ENCODE data around the gene NDUFA6. TPM values are rescaled to one million over a fixed set of nuclear protein-coding genes. Genes with fewer than 3 reads are reported as not detected.

Gene NDUFA6
- total RNA-seq, 4 donors from 2014 or later: 117 to 139 (median 125) TPM

- H3K4me3 ChIP-seq: peak within 1 kb of the TSS; percentile 69 to 89 (median 86)
- peak; percentile 99 for DNase-seq
- H3K27ac ChIP-seq: peak within 1 kb of the TSS; percentile 95 to 100 (median 100)
- H3K4me1 ChIP-seq: peaks cover 30 to 37% of the 10 kb centered on the region in 2 donors
- ATAC-seq: peak; percentile 92 to 94
- H3K27me3 ChIP-seq: no peaks in the 10 kb centered on the region
- in situ Hi-C loops (cut with MboI; ENCODE audit: low sequenced_read_pairs in 4 of 4) (loop anchor here in 1 of 4 donors (25.0 kb wide), 1 partner anchor 358 kb away; the partner anchor contains the start of gene NFAM1), intact Hi-C loops (cut with DNase I; ENCODE audit: low total_unique reads) (loop anchor here (1.0 to 10.0 kb wide), 5 partner anchors 11 to 985 kb away; partner anchors contain the start of genes EP300, NDUFA6, RANGAP1 and SNU13)
- peaks cover 0 to 15% of the 10 kb centered on the region in 2 donors for H3K36me3 ChIP-seq
- TF ChIP-seq POLR2A (IDR thresholded peaks at IDR 0.05) (peak; percentile 97), CTCF (IDR thresholded peaks at IDR 0.05 in 4 of 5, conservative IDR thresholded peaks at IDR 0.05 in 1 of 5) (peak in 1 of 5 experiments; percentile 26)
- no peaks in the 10 kb centered on the region for H3K9me3 ChIP-seq
These were observed 11.0 kb downstream of the NDUFA6 start, which contains the start of gene SMDT1 for GRCh38 chr22:42079319-42080251. Gene SMDT1, plus strand, starts transcription at chr22:42079700. Its CDS starts 69 bp downstream, at chr22:42079769.

- intact Hi-C loops (cut with DNase I; ENCODE audit: low total_unique reads): loop anchor here (1.0 to 10.0 kb wide), 3 partner anchors 12 to 984 kb away; partner anchors contain the start of genes EP300, NDUFA6 and SREBF2
- H3K9me3 ChIP-seq: no peaks in the 10 kb centered on the region
- H3K27ac ChIP-seq: peak overlapping the region; percentile 95 to 100 (median 100)
- in situ Hi-C loops (cut with MboI; ENCODE audit: low sequenced_read_pairs in 4 of 4): loop anchor here in 1 of 4 donors (25.0 kb wide), 1 partner anchor 359 kb away; the partner anchor contains the start of gene NFAM1
- H3K27me3 ChIP-seq: no peaks in the 10 kb centered on the region
- H3K4me3 ChIP-seq: peak overlapping the region; percentile 69 to 89 (median 86)
- peaks cover 0 to 14% of the 10 kb centered on the region in 2 donors for H3K36me3 ChIP-seq
- TF ChIP-seq CTCF (IDR thresholded peaks at IDR 0.05 in 4 of 5, conservative IDR thresholded peaks at IDR 0.05 in 1 of 5) (no peak), POLR2A (IDR thresholded peaks at IDR 0.05) (no peak)
- DNase-seq (peak; percentile 36 to 44), ATAC-seq (peak; percentile 20 to 24)
- peaks cover 30 to 46% of the 10 kb centered on the region in 2 donors for H3K4me1 ChIP-seq
These were observed 11.9 kb downstream of the NDUFA6 start for GRCh38 chr22:42078469-42079318.

- no peak for DNase-seq
- intact Hi-C loops (cut with DNase I; ENCODE audit: low total_unique reads) (loop anchor here (2.0 to 10.0 kb wide), 2 partner anchors 245 to 983 kb away; partner anchors contain the start of genes EP300 and SREBF2), in situ Hi-C loops (cut with MboI; ENCODE audit: low sequenced_read_pairs in 4 of 4) (loop anchor here in 1 of 4 donors (25.0 kb wide), 1 partner anchor 360 kb away; the partner anchor contains the start of gene NFAM1)
- H3K4me3 ChIP-seq: no peak overlapping the region
- H3K4me1 ChIP-seq: peaks cover 21 to 43% of the 10 kb centered on the region in 2 donors
- no peaks in the 10 kb centered on the region for H3K9me3 ChIP-seq
- H3K36me3 ChIP-seq: peaks cover 0 to 6% of the 10 kb centered on the region in 2 donors
- no peak for TF ChIP-seq CTCF (IDR thresholded peaks at IDR 0.05 in 4 of 5, conservative IDR thresholded peaks at IDR 0.05 in 1 of 5)
- TF ChIP-seq POLR2A (IDR thresholded peaks at IDR 0.05): no peak
- H3K27me3 ChIP-seq: no peaks in the 10 kb centered on the region
- no peak for ATAC-seq
- peak overlapping the region; percentile 95 to 100 (median 100) for H3K27ac ChIP-seq
These were observed 13.0 kb downstream of the NDUFA6 start for GRCh38 chr22:42077486-42078125.

Measured in gastrocnemius medialis (tissue), 4 donors.